MCF 10A (cell line): Measurements from ENCODE around the gene SLC39A9. TPM values are rescaled to one million over a fixed set of nuclear protein-coding genes. Genes with fewer than 3 reads are reported as not detected.

Experiments used
- BruUV-seq: library from RNA; stranded (reverse); fragments of 400-500 nt; replicated peaks from 2 replicates; lab custom pipeline; 2021; lab: Mats Ljungman, UMichigan
- CTCF ChIA-PET: fragments of 300-600 bp; sonication (Branson Sonifier 250); formaldehyde crosslinking; extraction: SDS; loops from one replicate; lab custom pipeline; 2021; ENCODE audit warnings: antibody characterized with exemption, inconsistent platforms; lab: Yijun Ruan, JAX
- POLR2A ChIA-PET: fragments of 300-600, 350-650 bp; sonication (Branson Sonifier 250); formaldehyde crosslinking; extraction: SDS; loops from one replicate; lab custom pipeline; 2020; ENCODE audit warnings: antibody characterized with exemption, inconsistent platforms; lab: Yijun Ruan, JAX
- DNase-seq: peaks from one replicate; pipeline ENCODE4 v3.0.0-alpha.2; 2018; ENCODE audit not compliant: unreplicated experiment
- H3K27ac Mint-ChIP-seq: one replicate; pipeline ENCODE4 v1.8.0; 2022; ENCODE audit warnings: mild to moderate bottlenecking, low read depth, mixed read lengths; ENCODE audit not compliant: unreplicated experiment
- H3K27me3 Mint-ChIP-seq: one replicate; pipeline ENCODE4 v1.8.0; 2022; ENCODE audit warnings: mixed read lengths; ENCODE audit not compliant: insufficient read depth, unreplicated experiment
- H3K36me3 Mint-ChIP-seq: one replicate; pipeline ENCODE4 v1.8.0; 2022; ENCODE audit warnings: mild to moderate bottlenecking, moderate library complexity, mixed read lengths; ENCODE audit not compliant: insufficient read depth, unreplicated experiment
- H3K4me1 Mint-ChIP-seq: one replicate; pipeline ENCODE4 v1.8.0; 2022; ENCODE audit warnings: mixed read lengths; ENCODE audit not compliant: insufficient read depth, unreplicated experiment
- H3K4me3 Mint-ChIP-seq: one replicate; pipeline ENCODE4 v1.8.0; 2022; ENCODE audit warnings: mild to moderate bottlenecking, moderate library complexity, mixed read lengths; ENCODE audit not compliant: unreplicated experiment
- H3K9me3 Mint-ChIP-seq: one replicate; pipeline ENCODE4 v1.8.0; 2022; ENCODE audit warnings: mixed read lengths; ENCODE audit not compliant: unreplicated experiment
- intact Hi-C: fragments of 100-400 bp; cut with micrococcal nuclease; formaldehyde crosslinking; loops from 2 replicates; pipeline ENCODE4 v1.14.1; 2022
- total RNA-seq: library from RNA; stranded (reverse); gene quantifications from 2 replicates; pipeline ENCODE4 v1.2.3, GENCODE V29; 2022
- TF ChIP-seq, protein P1 (sequence below): fragments of 200-600 bp; IDR thresholded peaks from one replicate; pipeline ENCODE4 v1.8.0; 2022; ENCODE audit warnings: antibody characterized with exemption, mild to moderate bottlenecking; ENCODE audit not compliant: unreplicated experiment

SLC39A9 gene
- total RNA-seq, 1 experiment from 2014 or later, result 69.7 TPM

DNA sequence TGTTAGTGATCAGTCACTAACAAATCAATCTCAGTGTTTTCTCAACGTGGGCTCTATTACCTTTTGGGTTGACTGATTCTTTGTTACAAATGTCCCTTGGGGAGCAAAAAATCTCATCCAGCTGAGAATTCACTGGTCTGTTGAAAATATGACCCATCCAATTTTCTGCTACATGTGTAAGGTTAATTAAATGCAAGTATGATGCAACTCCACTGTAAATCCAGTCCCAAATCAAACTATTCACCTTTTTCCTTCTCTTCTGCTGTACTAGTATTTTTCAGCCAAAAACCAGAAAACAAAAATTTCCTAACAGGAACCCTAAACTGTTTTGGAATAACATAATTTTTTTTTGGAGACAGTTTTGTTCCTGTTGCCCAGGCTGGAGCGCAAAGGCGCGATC is 2.6 kb upstream of the SLC39A9 start:
- Mint-ChIP-seq H3K9me3 (no peaks in the 10 kb centered on the region), H3K36me3 (peaks cover 63% of the 10 kb centered on the region), H3K27ac (no peak overlapping the region), H3K4me1 (peaks cover 34% of the 10 kb centered on the region), H3K27me3 (no peaks in the 10 kb centered on the region), H3K4me3 (peak overlapping the region; percentile 89)
- no peak for DNase-seq
- TF ChIP-seq, protein P1, sequence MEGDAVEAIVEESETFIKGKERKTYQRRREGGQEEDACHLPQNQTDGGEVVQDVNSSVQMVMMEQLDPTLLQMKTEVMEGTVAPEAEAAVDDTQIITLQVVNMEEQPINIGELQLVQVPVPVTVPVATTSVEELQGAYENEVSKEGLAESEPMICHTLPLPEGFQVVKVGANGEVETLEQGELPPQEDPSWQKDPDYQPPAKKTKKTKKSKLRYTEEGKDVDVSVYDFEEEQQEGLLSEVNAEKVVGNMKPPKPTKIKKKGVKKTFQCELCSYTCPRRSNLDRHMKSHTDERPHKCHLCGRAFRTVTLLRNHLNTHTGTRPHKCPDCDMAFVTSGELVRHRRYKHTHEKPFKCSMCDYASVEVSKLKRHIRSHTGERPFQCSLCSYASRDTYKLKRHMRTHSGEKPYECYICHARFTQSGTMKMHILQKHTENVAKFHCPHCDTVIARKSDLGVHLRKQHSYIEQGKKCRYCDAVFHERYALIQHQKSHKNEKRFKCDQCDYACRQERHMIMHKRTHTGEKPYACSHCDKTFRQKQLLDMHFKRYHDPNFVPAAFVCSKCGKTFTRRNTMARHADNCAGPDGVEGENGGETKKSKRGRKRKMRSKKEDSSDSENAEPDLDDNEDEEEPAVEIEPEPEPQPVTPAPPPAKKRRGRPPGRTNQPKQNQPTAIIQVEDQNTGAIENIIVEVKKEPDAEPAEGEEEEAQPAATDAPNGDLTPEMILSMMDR, result no peak
- BruUV-seq, result no TSS peak
- ChIA-PET CTCF (interaction anchor here (0.6 to 1.3 kb wide), 3 partner anchors 153 to 1987 kb away, joined by 3 to 5 read pairs (median 4); no protein-coding TSS in a partner anchor), POLR2A (interaction anchor here (3.4 kb wide), 1 partner anchor 9 kb away, joined by 14 read pairs; no protein-coding TSS in a partner anchor)
- intact Hi-C loops, result no loop called here

DNA sequence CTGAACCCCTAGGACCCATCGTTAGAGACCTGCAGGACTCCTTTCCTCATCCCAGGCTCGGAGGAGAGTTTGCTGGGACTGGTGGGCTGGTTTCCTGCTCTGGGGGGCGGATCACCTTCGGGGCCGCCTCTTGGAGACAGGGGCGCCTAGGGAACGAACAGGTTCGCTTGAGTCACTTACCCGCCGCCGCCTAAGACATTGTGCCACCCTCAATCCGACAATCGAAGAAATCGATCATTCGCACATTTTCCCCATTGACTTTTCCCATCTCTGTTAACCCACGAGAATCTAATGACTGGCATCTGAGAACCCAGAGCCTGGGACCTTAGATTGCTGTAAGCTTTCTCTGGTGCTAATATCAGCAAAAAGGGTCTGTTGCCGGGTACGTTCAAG is 322 bp downstream of the SLC39A9 start:
- H3K36me3 Mint-ChIP-seq, result peaks cover 35% of the 10 kb centered on the region
- TF ChIP-seq, protein P1, result no peak
- intact Hi-C loops, result loop anchor here (1.0 kb wide), 1 partner anchor 61 kb away; no protein-coding TSS in a partner anchor
- peak; percentile 9 for DNase-seq
- no peaks in the 10 kb centered on the region for H3K9me3 Mint-ChIP-seq
- H3K27me3 Mint-ChIP-seq, result no peaks in the 10 kb centered on the region
- ChIA-PET POLR2A (interaction anchor here (0.6 to 3.6 kb wide), 18 partner anchors 12 to 1018 kb away, joined by 3 to 30 read pairs (median 4); partner anchors contain the start of genes EXD2, SRSF5 and SYNJ2BP), CTCF (interaction anchor here (0.6 kb wide), 1 partner anchor 28 kb away, joined by 3 read pairs; no protein-coding TSS in a partner anchor)
- peak overlapping the region; percentile 99 for H3K27ac Mint-ChIP-seq
- H3K4me3 Mint-ChIP-seq, result peak overlapping the region; percentile 89
- peaks cover 22% of the 10 kb centered on the region for H3K4me1 Mint-ChIP-seq
- BruUV-seq, result TSS peak; percentile 62

DNA sequence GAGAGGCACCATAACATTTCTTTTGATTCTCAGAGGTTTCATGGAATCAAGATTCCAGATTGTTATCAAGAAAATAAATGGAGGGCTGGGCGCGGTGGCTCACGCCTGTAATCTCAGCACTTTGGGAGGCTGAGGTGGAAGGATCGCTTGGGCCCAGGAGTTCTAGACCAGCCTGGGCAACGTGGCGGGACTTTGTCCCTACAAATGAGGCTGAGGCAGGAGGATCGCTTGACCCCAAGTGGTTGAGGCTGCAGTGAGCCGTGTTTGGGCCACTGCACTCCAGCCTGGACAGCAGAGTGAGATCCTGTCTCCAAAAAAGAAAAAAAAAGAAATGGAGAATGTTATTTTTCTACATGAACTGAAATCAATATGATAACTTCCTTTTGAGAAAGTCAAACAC is 1.3 kb downstream of the SLC39A9 start:
- Mint-ChIP-seq H3K27ac (peak overlapping the region; percentile 99), H3K4me1 (peaks cover 26% of the 10 kb centered on the region)

DNA sequence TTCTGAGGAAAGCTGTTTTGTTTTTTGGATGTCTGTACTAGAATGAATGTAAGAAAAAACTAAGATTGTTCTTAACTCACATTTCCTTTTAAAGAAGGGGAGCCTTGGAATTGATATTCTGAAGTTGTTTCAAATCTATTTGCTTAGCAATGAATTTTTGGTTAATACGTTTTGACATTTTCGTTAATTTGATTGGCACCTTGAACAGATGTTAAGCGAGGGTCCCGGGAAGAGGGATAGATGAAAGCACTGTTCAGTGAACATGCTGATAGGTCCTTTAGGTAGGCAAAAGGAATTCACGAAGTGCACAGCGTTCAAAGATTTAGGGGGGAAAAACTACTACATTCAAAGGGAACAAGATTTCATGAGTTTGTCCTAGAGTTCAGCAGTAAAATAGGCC is 1.7 kb downstream of the SLC39A9 start:
- intact Hi-C loops, result no loop called here
- TF ChIP-seq, protein P1, result no peak
- Mint-ChIP-seq H3K9me3 (no peaks in the 10 kb centered on the region), H3K36me3 (peaks cover 29% of the 10 kb centered on the region), H3K27me3 (no peaks in the 10 kb centered on the region), H3K27ac (peak overlapping the region; percentile 99), H3K4me3 (peak overlapping the region; percentile 89), H3K4me1 (peaks cover 28% of the 10 kb centered on the region)
- no peak for DNase-seq
- POLR2A ChIA-PET, result interaction anchor here (0.6 to 1.9 kb wide), 5 partner anchors 10 to 367 kb away, joined by 3 to 7 read pairs (median 4); partner anchors contain the start of gene SRSF5
- BruUV-seq, result no TSS peak
- CTCF ChIA-PET, result no interaction called here

More for the DNA sequence above, 1.3 kb downstream of the SLC39A9 start:
- BruUV-seq, result no TSS peak
- Mint-ChIP-seq H3K36me3 (peaks cover 30% of the 10 kb centered on the region), H3K4me3 (peak overlapping the region; percentile 89), H3K9me3 (no peaks in the 10 kb centered on the region), H3K27me3 (no peaks in the 10 kb centered on the region)
- DNase-seq, result no peak
- ChIA-PET POLR2A (interaction anchor here (0.6 to 3.6 kb wide), 6 partner anchors 11 to 260 kb away, joined by 3 to 30 read pairs (median 5); no protein-coding TSS in a partner anchor), CTCF (no interaction called here)
- intact Hi-C loops, result no loop called here
- TF ChIP-seq, protein P1, result no peak
